GM21786 (cell line): ENCODE results near the gene NSMCE1.

Experiments used
- ATAC-seq: cut with Tn5 transposase; IDR thresholded peaks from one replicate; pipeline ENCODE4 v1.9.1; 2021; ENCODE audit not compliant: unreplicated experiment

The NSMCE1 gene

GRCh38 chr16:27232901-27233625 is 35.5 kb downstream of the NSMCE1 start:
- no peak for ATAC-seq

- ATAC-seq: peak; percentile 62
Measured at GRCh38 chr16:27232061-27232900, 36.3 kb downstream of the NSMCE1 start.

- no peak for ATAC-seq
Measured at GRCh38 chr16:27231692-27232060, 36.9 kb downstream of the NSMCE1 start.

GRCh38 chr16:27230562-27231001 is 38.0 kb downstream of the NSMCE1 start:
- ATAC-seq: no peak

- no peak for ATAC-seq
Measured at GRCh38 chr16:27229891-27230470, 38.6 kb downstream of the NSMCE1 start.

GRCh38 chr16:27228621-27229501 is 39.7 kb downstream of the NSMCE1 start:
- ATAC-seq: no peak

GRCh38 chr16:27228045-27228444 is 40.5 kb downstream of the NSMCE1 start:
- no peak for ATAC-seq

- no peak for ATAC-seq
Measured at GRCh38 chr16:27226976-27227705, 41.4 kb downstream of the NSMCE1 start.

- no peak for ATAC-seq
Measured at GRCh38 chr16:27226476-27226875, 42.1 kb downstream of the NSMCE1 start.

GRCh38 chr16:27225536-27226360 is 42.8 kb downstream of the NSMCE1 start:
- ATAC-seq: no peak

GRCh38 chr16:27224741-27225300 is 43.8 kb downstream of the NSMCE1 start:
- ATAC-seq: no peak

GRCh38 chr16:27224271-27224737 is 44.3 kb downstream of the NSMCE1 start:
- ATAC-seq: no peak

GRCh38 chr16:27223701-27224100 is 44.9 kb downstream of the NSMCE1 start:
- ATAC-seq: no peak

GRCh38 chr16:27223226-27223610 is 45.4 kb downstream of the NSMCE1 start:
- ATAC-seq: no peak

GRCh38 chr16:27222249-27223225 is 46.0 kb downstream of the NSMCE1 start:
- no peak for ATAC-seq

GRCh38 chr16:27221576-27222248 is 46.9 kb downstream of the NSMCE1 start:
- no peak for ATAC-seq

GRCh38 chr16:27220991-27221390 is 47.6 kb downstream of the NSMCE1 start:
- no peak for ATAC-seq
